Posterior cingulate gyrus (tissue), 11 donors: ENCODE measurements around the gene BBOX1.
A peak's percentile ranks its signal among the peaks of the same experiment; 100 is the strongest.
"Not testable (repeated sequence)": the region's sequence is repeated elsewhere in the genome, so short reads cannot be mapped to it uniquely, and the experiment has no call there.

Experiments
- DNase-seq, 10 donors: peaks; one replicate each; pipeline versions ENCODE4 v3.0.0 to v3.0.0-alpha.2; 2020 to 2021; ENCODE audit warnings: mixed read lengths in 3 of 10
- intact Hi-C: fragments of 100-400 bp; cut with DNase I; formaldehyde crosslinking; loops from one replicate; pipeline ENCODE4 v1.15.1; 2023

Gene BBOX1, protein sequence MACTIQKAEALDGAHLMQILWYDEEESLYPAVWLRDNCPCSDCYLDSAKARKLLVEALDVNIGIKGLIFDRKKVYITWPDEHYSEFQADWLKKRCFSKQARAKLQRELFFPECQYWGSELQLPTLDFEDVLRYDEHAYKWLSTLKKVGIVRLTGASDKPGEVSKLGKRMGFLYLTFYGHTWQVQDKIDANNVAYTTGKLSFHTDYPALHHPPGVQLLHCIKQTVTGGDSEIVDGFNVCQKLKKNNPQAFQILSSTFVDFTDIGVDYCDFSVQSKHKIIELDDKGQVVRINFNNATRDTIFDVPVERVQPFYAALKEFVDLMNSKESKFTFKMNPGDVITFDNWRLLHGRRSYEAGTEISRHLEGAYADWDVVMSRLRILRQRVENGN

DNA sequence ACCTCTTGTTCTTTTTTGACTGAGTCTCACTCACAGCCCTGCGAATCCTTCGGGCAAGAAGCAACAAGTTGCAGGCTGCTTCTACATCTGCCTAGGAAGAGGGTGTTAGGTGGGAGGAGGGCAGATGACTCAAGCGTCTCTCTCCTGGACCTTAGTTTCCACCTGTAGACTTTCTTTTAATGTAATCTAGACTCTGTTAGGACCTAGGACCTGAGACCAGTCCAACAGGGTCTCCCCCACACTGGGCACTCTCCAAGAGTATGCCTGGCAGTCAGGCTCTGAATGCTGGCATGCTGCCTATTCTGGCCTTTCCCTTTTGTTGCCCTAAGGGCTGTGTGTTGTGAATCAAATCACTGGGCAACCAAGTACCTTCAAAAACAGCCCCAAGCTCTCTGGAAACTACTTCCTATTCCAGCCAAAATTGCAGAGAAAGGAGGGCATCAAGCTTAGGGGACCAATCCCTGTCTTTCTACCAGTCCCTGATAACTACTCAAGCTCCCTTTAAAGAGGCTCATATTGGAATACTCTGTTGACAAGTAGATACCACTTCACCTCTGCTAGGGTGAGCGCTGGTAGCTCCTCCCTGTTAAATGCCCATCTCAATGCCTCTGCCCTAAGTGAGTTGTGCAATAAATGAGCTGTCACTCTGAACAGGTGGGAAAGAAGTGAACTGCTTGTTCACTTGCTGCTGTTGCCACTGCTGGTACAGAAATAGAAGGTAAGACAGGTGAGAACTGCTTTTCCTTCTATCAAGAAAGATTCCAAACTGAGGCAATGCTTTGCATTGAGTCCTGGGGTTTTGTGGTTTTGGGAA is at the start of gene BBOX1:
TSS of gene BBOX1 (plus strand) at position 514 of the 814 bp plus-strand sequence. CDS start 14,616 bp downstream, outside the sequence.
- DNase-seq = peak in 5 of 10 donors; percentile 45 to 76 (median 48)
- intact Hi-C loops = no loop called here

DNA sequence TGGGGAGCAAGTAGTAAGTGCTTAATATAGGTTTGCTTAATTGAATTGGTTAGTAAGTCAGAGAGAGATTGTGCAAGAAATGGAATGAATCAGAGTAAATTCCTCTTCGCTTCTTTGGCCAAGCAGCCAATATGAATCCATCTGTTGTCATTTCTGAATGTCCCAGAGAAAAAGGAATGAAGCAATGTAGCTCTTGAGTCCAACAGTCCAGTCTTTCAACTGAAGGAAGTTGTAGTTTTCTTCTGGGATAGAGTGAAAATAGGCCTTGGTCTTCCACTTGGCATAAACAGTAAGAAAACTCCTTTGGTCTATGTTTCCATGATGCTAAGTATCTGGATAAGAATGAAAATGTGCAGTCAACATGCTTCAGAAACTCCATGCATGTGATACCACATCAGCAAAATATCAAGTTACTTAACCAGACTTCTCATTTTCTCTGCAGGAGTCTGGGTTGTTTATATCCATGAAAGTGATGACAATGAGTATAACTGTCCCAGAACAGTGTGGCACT is 48.5 kb upstream of the BBOX1 start:
- no peak for DNase-seq
- intact Hi-C loops = no loop called here

DNA sequence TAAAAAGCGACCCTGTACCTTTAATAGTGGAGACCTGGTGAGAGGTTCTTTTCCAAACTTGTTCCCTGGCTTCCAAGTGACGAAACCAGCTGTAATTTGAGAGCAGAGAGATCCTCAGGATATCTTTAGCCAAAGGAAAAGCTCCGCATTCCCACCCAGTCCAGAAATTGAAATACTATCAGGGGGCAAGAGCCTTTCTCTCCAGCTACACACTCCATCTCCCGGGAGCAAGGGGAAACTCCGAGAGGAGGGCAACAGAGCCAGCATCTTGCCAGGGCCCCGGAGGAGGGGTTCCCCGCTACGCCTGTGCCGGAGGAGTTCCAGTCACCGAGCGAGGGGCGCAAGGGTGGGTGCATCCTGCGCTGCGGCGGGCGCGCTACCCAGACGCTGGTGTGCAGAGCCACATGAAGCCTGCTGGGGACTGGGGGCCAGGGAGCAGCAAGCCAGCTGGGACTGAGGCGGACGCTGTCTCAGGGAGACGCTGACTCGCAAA is 46.6 kb upstream of the BBOX1 start, which contains the start of gene FIBIN:
TSS of gene FIBIN (plus strand) at position 148 of the 493 bp plus-strand sequence. CDS start 415 bp downstream, outside the sequence.
- peak in 8 of 10 donors; percentile 8 to 88 (median 28) for DNase-seq
- intact Hi-C loops = no loop called here

DNA sequence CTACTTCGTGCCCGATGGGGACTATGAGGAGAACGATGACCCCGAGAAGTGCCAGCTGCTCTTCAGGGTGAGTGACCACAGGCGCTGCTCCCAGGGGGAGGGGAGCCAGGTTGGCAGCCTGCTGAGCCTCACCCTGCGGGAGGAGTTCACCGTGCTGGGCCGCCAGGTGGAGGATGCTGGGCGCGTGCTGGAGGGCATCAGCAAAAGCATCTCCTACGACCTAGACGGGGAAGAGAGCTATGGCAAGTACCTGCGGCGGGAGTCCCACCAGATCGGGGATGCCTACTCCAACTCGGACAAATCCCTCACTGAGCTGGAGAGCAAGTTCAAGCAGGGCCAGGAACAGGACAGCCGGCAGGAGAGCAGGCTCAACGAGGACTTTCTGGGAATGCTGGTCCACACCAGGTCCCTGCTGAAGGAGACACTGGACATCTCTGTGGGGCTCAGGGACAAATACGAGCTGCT is 46.0 kb upstream of the BBOX1 start:
- DNase-seq = peak in 3 of 10 donors; percentile 9 to 63 (median 11)
- intact Hi-C loops = no loop called here

DNA sequence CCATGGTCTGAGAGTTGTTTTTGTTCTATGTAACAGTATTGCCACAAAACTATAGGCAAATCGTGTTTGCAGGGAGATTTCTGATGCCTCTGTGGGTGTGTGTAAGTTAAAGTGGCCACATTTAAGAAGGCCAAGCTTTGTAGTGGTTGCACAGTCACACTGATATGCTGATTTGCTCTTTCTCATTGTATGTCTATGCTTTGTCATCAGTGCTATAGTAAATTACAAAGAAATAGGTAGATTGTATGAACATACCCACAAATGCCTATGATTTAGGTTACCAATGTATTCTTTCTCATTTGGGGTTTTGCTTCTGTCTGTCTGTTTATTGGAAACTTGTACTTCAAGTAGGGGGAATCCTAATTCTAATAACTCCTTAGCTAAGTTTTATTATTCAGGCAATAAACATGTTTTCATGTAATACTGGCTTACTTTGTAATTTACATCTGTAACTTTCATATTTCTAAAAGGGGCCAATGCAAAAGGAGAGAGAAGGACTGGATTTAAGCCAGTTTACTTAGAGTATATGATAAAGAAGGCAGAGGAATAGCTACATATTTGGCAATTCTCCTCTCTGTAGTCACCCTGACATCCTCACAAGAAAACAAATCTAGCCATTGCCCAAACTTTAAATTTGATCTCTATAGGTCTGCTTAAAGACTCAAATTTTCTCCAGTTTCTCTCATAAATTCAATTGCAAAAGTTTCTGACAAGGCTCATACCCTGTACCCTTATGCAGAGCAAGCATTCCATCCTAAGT is 44.7 kb upstream of the BBOX1 start:
- DNase-seq = no peak

DNA sequence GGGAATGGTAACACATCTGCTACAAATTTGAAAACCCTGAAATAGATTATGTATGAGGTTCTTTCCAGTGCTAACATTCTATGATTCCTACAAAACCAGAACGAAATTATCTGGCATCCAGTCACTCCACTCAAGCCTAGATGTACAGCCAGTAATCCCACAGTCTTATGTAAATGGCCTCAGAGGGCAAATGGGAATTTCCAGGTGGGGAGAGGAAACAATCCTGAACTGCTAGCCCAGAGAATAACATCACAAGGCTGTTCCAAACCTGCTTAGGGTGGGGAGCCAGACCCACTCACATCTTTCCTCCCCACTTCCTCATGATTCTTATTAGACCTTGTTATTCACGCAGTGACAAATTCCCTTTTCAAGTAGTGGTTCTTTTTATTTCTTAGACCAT is 43.2 kb upstream of the BBOX1 start:
- intact Hi-C loops = no loop called here
- no peak for DNase-seq

More for the DNA sequence above, 44.7 kb upstream of the BBOX1 start:
- intact Hi-C loops = no loop called here

DNA sequence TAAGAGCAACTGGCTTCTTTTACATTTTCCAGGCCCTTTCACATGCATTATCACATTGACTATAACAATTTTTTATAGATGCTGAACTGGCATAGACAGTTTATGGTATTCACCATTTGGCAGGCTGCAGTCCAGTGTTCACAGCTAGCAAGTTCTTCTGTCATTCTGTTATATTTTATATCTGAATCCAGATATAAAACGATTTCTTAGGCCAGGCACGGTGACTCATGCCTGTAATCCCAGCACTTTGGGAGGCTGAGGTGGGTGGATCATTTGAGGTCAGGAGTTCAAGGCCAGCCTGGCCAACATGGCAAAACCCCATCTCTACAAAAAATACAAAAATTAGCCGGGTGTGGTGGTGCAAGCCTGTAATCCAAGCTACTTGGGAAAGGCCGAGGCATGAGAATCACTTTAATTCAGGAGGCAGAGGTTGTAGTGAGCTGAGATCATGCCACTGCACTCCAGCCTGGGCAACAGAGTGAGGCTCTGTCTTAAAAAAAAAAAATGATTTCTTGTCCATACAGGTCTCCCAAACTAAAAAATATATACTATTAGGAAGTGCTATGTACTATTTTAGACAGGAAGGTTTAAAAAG is 39.4 kb upstream of the BBOX1 start:
- DNase-seq, intact Hi-C loops: not testable (repeated sequence)

DNA sequence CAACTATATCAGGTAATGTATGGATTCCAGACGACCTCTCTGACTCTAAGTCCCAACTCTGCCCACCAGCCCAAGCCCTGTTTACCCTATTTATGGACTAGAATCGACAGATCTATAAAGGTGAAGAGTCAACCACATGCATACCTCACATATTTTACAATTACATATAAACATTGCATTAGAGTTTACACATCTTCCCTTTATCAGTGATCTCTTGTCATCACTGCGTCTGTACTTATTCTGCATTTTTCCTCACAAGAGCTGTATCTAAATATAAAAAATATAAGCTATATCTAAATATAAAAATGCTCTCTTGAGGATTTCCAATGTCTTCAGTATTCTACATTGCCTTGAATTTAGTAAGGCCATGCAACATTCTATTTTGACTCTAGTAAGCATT is 38.2 kb upstream of the BBOX1 start:
- no peak for DNase-seq
- intact Hi-C loops = no loop called here

DNA sequence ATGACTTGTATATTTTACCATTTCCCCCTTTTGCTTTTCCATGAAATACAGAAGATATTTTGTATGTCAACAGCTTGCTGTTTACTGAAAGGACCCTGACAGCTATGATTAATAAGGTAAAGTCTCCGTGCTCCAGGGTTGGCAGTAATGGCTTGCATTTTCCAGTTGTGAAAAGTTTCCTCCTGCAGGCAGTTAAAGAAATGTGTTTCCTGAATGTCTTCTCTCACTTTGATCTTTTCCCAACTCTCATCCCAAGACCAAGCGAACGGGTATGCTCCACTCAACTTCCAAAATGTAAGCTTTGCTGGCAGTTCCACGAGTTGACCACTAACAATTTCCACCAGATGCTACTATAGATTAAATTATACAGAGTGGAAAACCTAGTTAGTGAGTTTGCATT is 37.8 kb upstream of the BBOX1 start:
- intact Hi-C loops = no loop called here
- no peak for DNase-seq

DNA sequence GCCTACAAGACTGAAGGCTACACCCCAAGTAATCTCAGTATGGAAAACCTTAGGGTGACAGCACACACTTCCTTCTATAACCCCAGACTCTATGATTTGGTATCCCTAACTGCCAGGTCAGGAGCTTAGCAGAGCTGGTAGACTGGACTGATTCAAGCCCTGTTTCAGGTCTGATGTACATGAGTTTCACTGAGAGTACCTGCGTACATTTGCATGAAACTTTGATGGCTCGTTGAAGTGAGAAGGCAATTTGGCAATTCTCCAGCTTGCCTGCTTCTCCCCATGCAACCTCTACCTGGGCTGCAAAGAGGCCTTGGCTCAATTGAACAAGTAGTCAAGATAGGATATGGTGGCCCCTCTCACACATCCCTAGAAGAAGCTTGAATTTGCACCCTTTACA is 36.5 kb upstream of the BBOX1 start:
- intact Hi-C loops = no loop called here
- DNase-seq = no peak

DNA sequence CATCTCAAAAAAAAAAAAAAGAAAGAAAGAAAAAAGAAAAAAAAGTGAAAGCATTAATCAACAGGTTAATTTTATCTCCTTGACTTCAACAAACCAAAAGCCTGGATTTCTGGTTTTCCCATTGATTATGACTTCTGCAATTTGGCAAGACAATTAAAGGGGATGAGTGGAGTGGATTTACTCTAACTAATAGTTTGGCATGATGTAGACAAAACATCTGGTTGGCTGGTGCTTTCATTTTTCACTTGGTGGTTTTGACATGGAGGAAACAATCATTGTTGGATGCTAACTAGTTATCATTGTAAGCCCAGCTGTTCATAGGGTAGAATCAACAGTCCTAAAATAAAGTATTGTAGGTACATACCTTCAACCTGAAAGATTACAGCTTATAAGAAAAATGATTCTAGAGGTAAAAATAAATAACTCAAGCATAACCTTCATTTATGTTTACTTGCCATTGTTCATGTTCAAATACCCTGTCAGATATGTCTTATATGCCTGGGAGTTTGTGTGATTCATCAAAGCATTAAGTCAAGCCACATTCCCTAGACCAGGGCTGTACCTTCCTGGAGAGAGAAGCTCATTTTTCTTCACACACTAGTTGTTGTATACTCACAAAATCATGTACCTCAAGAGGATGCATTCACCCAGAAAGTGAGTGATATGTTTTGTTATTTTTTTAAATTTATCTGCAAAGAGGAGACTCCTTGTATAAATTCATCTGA is 31.6 kb upstream of the BBOX1 start:
- intact Hi-C loops = no loop called here
- no peak for DNase-seq

DNA sequence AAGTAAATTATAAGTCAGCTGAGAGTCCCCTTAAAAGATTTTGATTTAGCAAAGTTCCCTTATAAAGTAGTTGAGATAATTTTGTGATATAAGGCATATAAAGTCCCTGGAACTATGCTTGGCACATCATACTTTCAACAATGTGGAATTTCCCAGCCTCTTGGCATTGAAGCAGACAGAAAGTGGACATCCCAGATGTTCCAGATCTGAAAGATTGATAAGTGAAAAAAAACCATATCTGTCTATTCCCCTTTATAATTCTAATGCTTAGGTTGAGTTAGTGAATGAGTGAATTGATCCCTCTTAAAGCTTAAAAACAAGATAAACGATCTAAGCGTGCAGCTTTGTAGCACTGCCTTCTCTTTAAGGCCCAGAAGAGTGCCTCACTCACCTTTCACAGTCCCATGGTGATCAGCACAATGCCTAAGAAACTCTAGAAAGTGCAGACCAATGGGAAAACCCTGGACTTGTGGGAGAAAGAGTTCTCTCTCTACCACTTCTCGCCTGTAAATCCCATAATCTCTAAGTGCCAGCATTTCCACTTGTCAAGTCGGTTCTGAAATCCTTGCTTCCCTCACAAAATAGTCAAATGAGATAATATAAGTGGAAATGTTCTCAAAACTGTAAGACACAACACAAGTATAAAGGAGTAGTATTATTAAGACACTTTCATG is 28.9 kb upstream of the BBOX1 start:
- intact Hi-C loops = no loop called here

DNA sequence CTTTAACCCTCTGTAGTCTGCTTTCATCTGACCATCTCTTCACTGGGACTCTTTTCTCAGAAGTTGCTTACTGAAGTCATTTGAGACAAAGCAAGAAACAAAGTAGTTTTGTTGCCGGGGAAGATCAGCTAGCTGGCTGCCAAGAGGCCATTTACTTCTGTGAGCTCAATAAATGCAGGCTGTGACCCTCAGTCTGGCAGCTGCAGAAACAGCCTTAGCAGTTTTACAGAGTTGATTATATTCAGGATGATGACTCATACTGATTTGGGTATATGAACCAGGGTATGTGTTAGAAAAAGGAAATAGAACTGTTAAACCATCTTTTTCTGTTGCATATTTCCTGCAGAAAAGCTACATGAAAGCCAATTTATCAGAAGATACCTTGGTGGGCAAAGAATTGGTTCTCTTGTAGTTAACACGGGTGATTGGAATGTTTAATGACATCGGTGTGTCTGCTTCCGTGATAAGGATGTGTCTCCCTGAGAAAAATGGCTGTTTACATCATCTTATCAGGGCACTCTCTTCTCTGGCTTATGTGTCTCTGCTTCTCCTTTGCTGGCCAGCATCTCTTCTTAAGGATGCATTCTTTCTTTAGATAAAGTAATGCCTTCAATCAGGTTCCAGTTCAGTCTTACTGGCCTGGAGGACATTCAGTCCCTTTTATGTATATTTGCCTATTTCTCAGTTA is 28.2 kb upstream of the BBOX1 start:
- peak in 1 of 10 donors; percentile 10 for DNase-seq
- intact Hi-C loops = no loop called here

More for the DNA sequence above, 28.9 kb upstream of the BBOX1 start:
- DNase-seq = no peak

DNA sequence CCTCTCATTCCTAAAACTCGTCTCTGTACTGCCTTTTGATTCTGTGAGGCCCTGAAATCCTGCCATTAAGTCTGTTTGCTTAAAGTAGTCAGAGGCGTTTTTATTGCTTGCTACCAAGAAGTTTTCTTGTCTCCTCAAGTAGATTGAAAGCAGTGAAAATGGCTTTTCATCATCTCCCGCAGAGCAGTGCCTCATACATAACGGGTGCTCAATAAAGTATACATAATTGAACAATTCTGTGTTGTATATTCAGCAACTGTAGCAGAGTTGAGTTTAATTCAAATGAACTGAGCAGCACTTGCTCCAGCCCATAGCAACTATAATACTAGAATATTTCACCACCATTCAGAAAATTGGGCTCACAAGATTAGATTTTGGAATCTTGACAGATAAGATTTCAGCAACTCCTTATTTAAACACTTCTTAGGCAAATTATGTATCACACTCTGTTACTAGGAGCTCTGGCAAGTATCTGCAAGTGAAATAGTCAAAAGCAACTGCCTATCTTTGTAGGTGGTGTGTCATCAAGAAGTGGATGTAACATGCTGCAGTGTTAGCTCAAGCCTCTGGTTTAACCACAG is 26.7 kb upstream of the BBOX1 start:
- DNase-seq = no peak
- intact Hi-C loops = no loop called here

DNA sequence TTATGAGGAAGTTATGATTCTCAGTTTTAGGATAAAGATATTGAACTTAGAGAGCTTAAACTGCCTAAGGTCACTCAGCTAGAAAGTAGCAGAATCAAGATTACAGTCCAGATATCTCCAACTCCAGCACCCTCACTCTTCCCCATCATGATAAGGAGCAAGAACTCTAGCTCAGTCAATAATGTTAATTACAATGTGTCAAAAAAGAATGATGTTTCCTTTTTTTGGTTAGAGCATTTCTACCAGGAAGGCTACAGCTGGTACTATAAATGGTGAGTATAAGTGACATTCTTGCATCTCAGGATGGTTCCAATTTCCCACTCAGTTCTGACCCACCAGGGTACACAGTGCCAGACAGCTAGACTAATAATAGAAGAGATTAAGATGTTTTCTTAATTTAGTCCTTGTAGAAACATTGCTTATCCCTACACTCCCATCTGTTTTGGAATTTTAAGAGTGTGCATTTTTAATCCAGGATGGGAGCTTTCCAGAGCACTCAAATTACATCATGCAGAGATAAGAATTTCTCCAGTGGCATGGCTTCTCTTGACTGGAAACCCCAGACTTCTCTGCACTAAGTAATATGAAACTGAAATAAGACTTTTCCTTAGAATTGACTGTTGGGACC is 21.6 kb upstream of the BBOX1 start:
- intact Hi-C loops = no loop called here
- no peak for DNase-seq

DNA sequence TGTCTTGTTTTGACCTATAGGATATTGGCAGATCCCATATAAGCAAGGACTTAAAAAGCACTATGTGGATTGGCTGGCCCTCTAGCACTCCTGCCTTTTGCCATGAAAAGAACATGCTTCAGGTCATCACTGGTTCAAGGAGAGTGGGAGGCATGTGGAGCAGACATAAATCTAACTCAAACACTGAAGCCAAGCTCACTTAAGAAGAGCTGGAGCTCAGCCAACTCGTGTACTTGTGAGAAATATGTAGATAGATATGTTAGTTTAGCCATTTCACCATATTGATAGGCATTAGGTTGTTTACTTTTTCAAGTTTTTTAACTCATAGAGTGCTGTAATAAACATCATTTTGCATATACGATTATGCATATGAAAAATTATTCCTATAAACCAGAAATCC is 19.9 kb upstream of the BBOX1 start:
- intact Hi-C loops = no loop called here
- DNase-seq = no peak

DNA sequence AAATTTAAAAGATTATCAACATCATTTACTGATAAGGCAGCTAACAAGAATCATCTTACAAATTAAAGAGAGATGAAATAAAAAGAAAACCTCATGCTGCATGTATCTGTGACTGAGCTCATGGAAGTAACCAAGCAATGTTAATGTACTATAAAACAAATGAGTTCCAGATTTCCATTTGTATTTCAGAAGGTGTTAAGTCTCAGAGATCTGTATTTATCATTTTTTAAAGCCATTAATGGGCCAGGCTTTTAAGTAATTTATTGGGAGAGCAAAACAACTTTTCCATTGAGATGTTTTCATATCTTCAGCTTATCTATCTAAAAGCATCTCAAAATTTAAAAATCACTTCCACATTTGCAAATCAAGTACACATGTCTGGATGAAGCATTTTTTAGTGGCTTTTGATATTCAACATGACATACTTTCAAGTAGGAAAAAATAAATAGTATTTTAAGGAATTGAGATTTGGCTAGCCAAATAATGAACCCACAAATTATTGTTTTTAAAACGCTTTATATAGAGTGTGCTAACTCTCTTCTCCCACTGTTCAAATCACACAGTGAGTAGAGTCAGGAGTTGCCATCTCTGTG is 17.9 kb upstream of the BBOX1 start:
- DNase-seq = no peak
- intact Hi-C loops = no loop called here
